ENCODE measurements around the gene HELLS.

DNA sequence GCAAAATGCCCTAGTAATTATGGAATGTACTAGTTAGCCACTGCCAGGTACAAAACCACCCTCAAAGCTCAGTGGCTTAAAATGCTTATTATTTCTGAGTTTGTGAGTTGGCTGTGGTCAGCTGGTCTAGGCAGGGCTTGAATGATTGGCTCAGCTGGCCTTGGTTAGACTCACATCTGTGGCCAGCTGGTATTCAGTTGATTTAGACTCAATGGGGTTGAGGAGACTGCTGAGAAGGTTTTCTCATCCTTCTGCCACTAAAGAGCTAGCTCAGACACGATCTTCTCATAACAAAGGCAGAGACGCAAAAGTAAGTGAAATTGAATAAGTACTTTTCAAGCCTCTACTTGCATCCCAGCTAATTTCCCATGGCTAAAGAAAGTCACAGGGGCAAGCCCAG lies 80.9 kb downstream of the HELLS start:
- TF ChIP-seq, protein P1, sequence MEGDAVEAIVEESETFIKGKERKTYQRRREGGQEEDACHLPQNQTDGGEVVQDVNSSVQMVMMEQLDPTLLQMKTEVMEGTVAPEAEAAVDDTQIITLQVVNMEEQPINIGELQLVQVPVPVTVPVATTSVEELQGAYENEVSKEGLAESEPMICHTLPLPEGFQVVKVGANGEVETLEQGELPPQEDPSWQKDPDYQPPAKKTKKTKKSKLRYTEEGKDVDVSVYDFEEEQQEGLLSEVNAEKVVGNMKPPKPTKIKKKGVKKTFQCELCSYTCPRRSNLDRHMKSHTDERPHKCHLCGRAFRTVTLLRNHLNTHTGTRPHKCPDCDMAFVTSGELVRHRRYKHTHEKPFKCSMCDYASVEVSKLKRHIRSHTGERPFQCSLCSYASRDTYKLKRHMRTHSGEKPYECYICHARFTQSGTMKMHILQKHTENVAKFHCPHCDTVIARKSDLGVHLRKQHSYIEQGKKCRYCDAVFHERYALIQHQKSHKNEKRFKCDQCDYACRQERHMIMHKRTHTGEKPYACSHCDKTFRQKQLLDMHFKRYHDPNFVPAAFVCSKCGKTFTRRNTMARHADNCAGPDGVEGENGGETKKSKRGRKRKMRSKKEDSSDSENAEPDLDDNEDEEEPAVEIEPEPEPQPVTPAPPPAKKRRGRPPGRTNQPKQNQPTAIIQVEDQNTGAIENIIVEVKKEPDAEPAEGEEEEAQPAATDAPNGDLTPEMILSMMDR (conservative IDR thresholded peaks at IDR 0.05), result no peak
- TF ChIP-seq EZH2 (IDR thresholded peaks at IDR 0.05; ENCODE audit: low read depth), result no peak

Measured in PC-9 (cell line).